Vein endothelial cell (primary cell): ENCODE measurements around the gene CCDC180. TPM values are rescaled to one million over a fixed set of nuclear protein-coding genes. Genes with fewer than 3 reads are reported as not detected.

Source experiments
- small RNA-seq: library from RNA; depleted of rRNA; stranded (forward); fragments of <200 nt; gene quantifications from one replicate; pipeline ENCODE3, GENCODE V24; 2012
- total RNA-seq: library from RNA; depleted of rRNA; stranded (reverse); fragments of >200 nt; gene quantifications from 2 replicates; pipeline ENCODE4 v1.2.3, GENCODE V29; 2012

Gene CCDC180
- 2.2 and 2.9 TPM in 2 replicates for total RNA-seq

DNA sequence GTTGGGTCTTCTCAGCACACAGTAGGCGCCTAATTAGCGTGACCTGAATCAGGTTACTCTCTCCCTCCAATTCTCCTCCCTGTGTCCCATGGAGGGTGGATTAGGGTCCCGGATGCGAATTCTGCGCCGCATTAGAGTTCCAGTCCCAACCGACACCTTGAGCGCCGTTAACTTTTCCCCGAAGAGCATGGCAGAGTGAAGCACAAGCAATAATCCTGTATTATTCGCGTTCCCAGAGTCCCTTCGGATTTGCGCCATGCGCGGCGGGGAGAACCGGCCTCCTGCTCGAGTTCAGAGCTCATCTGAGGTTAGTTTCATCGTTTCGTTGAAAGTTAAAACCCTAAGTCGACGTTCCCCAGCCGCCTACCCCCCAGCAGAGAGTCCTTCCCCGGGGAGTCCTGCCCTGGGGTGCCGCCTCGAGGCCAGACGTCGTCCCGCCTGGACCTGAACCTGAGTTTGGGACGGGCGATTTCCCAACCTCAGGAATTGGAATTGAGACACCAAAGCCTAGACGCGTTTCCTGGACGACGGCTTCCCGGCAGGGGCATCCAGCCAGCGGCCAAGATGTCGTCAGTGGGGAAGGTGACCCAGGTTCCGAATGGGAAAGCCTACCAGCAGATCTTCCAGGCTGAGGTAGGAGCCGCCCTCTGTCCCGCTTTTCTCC lies at the start of gene CCDC180:
Gene CCDC180, plus strand, starts transcription at position 160 of the 664 bp plus-strand sequence. Its CDS starts 405 bp downstream, at position 565.

Small RNA genes lying within 50 kb of the gene (small RNA-seq; reads per million reads assigned to genes)
- not detected for gene AL512590.2
- 0.13 reads per million for gene CCDC180

Other genes starting within 250 kb of the CCDC180 start
- 14.6 and 14.7 TPM in 2 replicates for gene TDRD7, start 104.4 kb downstream of the CCDC180 start, total RNA-seq
- 1.1 and 2.0 TPM in 2 replicates for gene TMOD1, start 194.0 kb downstream of the CCDC180 start, total RNA-seq